Measurements from ENCODE around the gene MTCH2.
"Not testable (repeated sequence)": the region's sequence is repeated elsewhere in the genome, so short reads cannot be mapped to it uniquely, and the experiment has no call there.

The MTCH2 gene

GRCh38 chr11:47668665-47669064, 26.3 kb upstream of the MTCH2 start:
- Histone ChIP-seq H3K9me3 (ENCODE audit: control insufficient read depth, low read length) (no peaks in the 10 kb centered on the region), H3K36me3 (ENCODE audit: control insufficient read depth, insufficient read depth, low read length) (no peaks in the 10 kb centered on the region), H3K27me3 (replicated peaks; ENCODE audit: control insufficient read depth, insufficient read depth, low read length, poor library complexity, severe bottlenecking) (no peaks in the 10 kb centered on the region), H3K4me1 (ENCODE audit: control insufficient read depth, insufficient read depth, low read length, poor library complexity, severe bottlenecking) (no peaks in the 10 kb centered on the region), H3K4me3 (ENCODE audit: insufficient read depth, low read depth, low read length, poor library complexity, severe bottlenecking) (no peak overlapping the region), H3K27ac (ENCODE audit: insufficient read depth, low read length, poor library complexity, severe bottlenecking) (no peak overlapping the region)
- no peak for DNase-seq

- Histone ChIP-seq H3K9me3 (ENCODE audit: control insufficient read depth, low read length) (no peaks in the 10 kb centered on the region), H3K4me3 (ENCODE audit: insufficient read depth, low read depth, low read length, poor library complexity, severe bottlenecking) (no peak overlapping the region), H3K27me3 (replicated peaks; ENCODE audit: control insufficient read depth, insufficient read depth, low read length, poor library complexity, severe bottlenecking) (no peaks in the 10 kb centered on the region), H3K27ac (ENCODE audit: insufficient read depth, low read length, poor library complexity, severe bottlenecking) (no peak overlapping the region), H3K4me1 (ENCODE audit: control insufficient read depth, insufficient read depth, low read length, poor library complexity, severe bottlenecking) (no peaks in the 10 kb centered on the region), H3K36me3 (ENCODE audit: control insufficient read depth, insufficient read depth, low read length) (no peaks in the 10 kb centered on the region)
- DNase-seq: no peak
Observed at GRCh38 chr11:47667555-47667954, 25.2 kb upstream of the MTCH2 start.

- H3K27ac ChIP-seq (ENCODE audit: insufficient read depth, low read length, poor library complexity, severe bottlenecking): no peak overlapping the region
- H3K4me1 ChIP-seq (ENCODE audit: control insufficient read depth, insufficient read depth, low read length, poor library complexity, severe bottlenecking): no peaks in the 10 kb centered on the region
- H3K4me3 ChIP-seq (ENCODE audit: insufficient read depth, low read depth, low read length, poor library complexity, severe bottlenecking): no peak overlapping the region
- no peak for DNase-seq
- H3K9me3 ChIP-seq (ENCODE audit: control insufficient read depth, low read length): no peaks in the 10 kb centered on the region
- H3K27me3 ChIP-seq (replicated peaks; ENCODE audit: control insufficient read depth, insufficient read depth, low read length, poor library complexity, severe bottlenecking): no peaks in the 10 kb centered on the region
- H3K36me3 ChIP-seq (ENCODE audit: control insufficient read depth, insufficient read depth, low read length): no peaks in the 10 kb centered on the region
Observed at GRCh38 chr11:47667135-47667534, 24.8 kb upstream of the MTCH2 start.

GRCh38 chr11:47664936-47665335, 22.6 kb upstream of the MTCH2 start:
- not testable (repeated sequence) for H3K36me3 ChIP-seq (ENCODE audit: control insufficient read depth, insufficient read depth, low read length); H3K27me3 ChIP-seq (replicated peaks; ENCODE audit: control insufficient read depth, insufficient read depth, low read length, poor library complexity, severe bottlenecking); DNase-seq; H3K4me3 ChIP-seq (ENCODE audit: insufficient read depth, low read depth, low read length, poor library complexity, severe bottlenecking); H3K9me3 ChIP-seq (ENCODE audit: control insufficient read depth, low read length); H3K27ac ChIP-seq (ENCODE audit: insufficient read depth, low read length, poor library complexity, severe bottlenecking); H3K4me1 ChIP-seq (ENCODE audit: control insufficient read depth, insufficient read depth, low read length, poor library complexity, severe bottlenecking)

- no peak for DNase-seq
- H3K4me3 ChIP-seq (ENCODE audit: insufficient read depth, low read depth, low read length, poor library complexity, severe bottlenecking): no peak overlapping the region
- H3K9me3 ChIP-seq (ENCODE audit: control insufficient read depth, low read length): no peaks in the 10 kb centered on the region
- H3K4me1 ChIP-seq (ENCODE audit: control insufficient read depth, insufficient read depth, low read length, poor library complexity, severe bottlenecking): no peaks in the 10 kb centered on the region
- H3K27me3 ChIP-seq (replicated peaks; ENCODE audit: control insufficient read depth, insufficient read depth, low read length, poor library complexity, severe bottlenecking): no peaks in the 10 kb centered on the region
- H3K27ac ChIP-seq (ENCODE audit: insufficient read depth, low read length, poor library complexity, severe bottlenecking): no peak overlapping the region
- H3K36me3 ChIP-seq (ENCODE audit: control insufficient read depth, insufficient read depth, low read length): no peaks in the 10 kb centered on the region
Observed at GRCh38 chr11:47661245-47661644, 18.9 kb upstream of the MTCH2 start.

- Histone ChIP-seq H3K36me3 (ENCODE audit: control insufficient read depth, insufficient read depth, low read length) (no peaks in the 10 kb centered on the region), H3K4me1 (ENCODE audit: control insufficient read depth, insufficient read depth, low read length, poor library complexity, severe bottlenecking) (no peaks in the 10 kb centered on the region), H3K27me3 (replicated peaks; ENCODE audit: control insufficient read depth, insufficient read depth, low read length, poor library complexity, severe bottlenecking) (no peaks in the 10 kb centered on the region), H3K27ac (ENCODE audit: insufficient read depth, low read length, poor library complexity, severe bottlenecking) (no peak overlapping the region), H3K4me3 (ENCODE audit: insufficient read depth, low read depth, low read length, poor library complexity, severe bottlenecking) (no peak overlapping the region), H3K9me3 (ENCODE audit: control insufficient read depth, low read length) (no peaks in the 10 kb centered on the region)
- no peak for DNase-seq
Observed at GRCh38 chr11:47659276-47659675, 16.9 kb upstream of the MTCH2 start.

- no peak for DNase-seq
- Histone ChIP-seq H3K4me1 (ENCODE audit: control insufficient read depth, insufficient read depth, low read length, poor library complexity, severe bottlenecking) (no peaks in the 10 kb centered on the region), H3K36me3 (ENCODE audit: control insufficient read depth, insufficient read depth, low read length) (no peaks in the 10 kb centered on the region), H3K27me3 (replicated peaks; ENCODE audit: control insufficient read depth, insufficient read depth, low read length, poor library complexity, severe bottlenecking) (no peaks in the 10 kb centered on the region), H3K4me3 (ENCODE audit: insufficient read depth, low read depth, low read length, poor library complexity, severe bottlenecking) (no peak overlapping the region), H3K27ac (ENCODE audit: insufficient read depth, low read length, poor library complexity, severe bottlenecking) (no peak overlapping the region), H3K9me3 (ENCODE audit: control insufficient read depth, low read length) (no peaks in the 10 kb centered on the region)
Observed at GRCh38 chr11:47656260-47656885, 14.0 kb upstream of the MTCH2 start.

- Histone ChIP-seq H3K27ac (ENCODE audit: insufficient read depth, low read length, poor library complexity, severe bottlenecking) (no peak overlapping the region), H3K36me3 (ENCODE audit: control insufficient read depth, insufficient read depth, low read length) (no peaks in the 10 kb centered on the region), H3K4me1 (ENCODE audit: control insufficient read depth, insufficient read depth, low read length, poor library complexity, severe bottlenecking) (no peaks in the 10 kb centered on the region), H3K27me3 (replicated peaks; ENCODE audit: control insufficient read depth, insufficient read depth, low read length, poor library complexity, severe bottlenecking) (no peaks in the 10 kb centered on the region), H3K9me3 (ENCODE audit: control insufficient read depth, low read length) (no peaks in the 10 kb centered on the region), H3K4me3 (ENCODE audit: insufficient read depth, low read depth, low read length, poor library complexity, severe bottlenecking) (no peak overlapping the region)
- DNase-seq: no peak
Observed at GRCh38 chr11:47651818-47652469, 9.6 kb upstream of the MTCH2 start.

GRCh38 chr11:47649276-47649675, 6.9 kb upstream of the MTCH2 start:
- H3K9me3 ChIP-seq (ENCODE audit: control insufficient read depth, low read length): no peaks in the 10 kb centered on the region
- H3K4me1 ChIP-seq (ENCODE audit: control insufficient read depth, insufficient read depth, low read length, poor library complexity, severe bottlenecking): no peaks in the 10 kb centered on the region
- no peak for DNase-seq
- no peak overlapping the region for H3K27ac ChIP-seq (ENCODE audit: insufficient read depth, low read length, poor library complexity, severe bottlenecking)
- no peak overlapping the region for H3K4me3 ChIP-seq (ENCODE audit: insufficient read depth, low read depth, low read length, poor library complexity, severe bottlenecking)
- H3K27me3 ChIP-seq (replicated peaks; ENCODE audit: control insufficient read depth, insufficient read depth, low read length, poor library complexity, severe bottlenecking): no peaks in the 10 kb centered on the region
- H3K36me3 ChIP-seq (ENCODE audit: control insufficient read depth, insufficient read depth, low read length): no peaks in the 10 kb centered on the region

- DNase-seq: no peak
- H3K4me3 ChIP-seq (ENCODE audit: insufficient read depth, low read depth, low read length, poor library complexity, severe bottlenecking): no peak overlapping the region
- peaks cover 6% of the 10 kb centered on the region for H3K4me1 ChIP-seq (ENCODE audit: control insufficient read depth, insufficient read depth, low read length, poor library complexity, severe bottlenecking)
- no peaks in the 10 kb centered on the region for H3K36me3 ChIP-seq (ENCODE audit: control insufficient read depth, insufficient read depth, low read length)
- no peak overlapping the region for H3K27ac ChIP-seq (ENCODE audit: insufficient read depth, low read length, poor library complexity, severe bottlenecking)
- H3K9me3 ChIP-seq (ENCODE audit: control insufficient read depth, low read length): no peaks in the 10 kb centered on the region
- H3K27me3 ChIP-seq (replicated peaks; ENCODE audit: control insufficient read depth, insufficient read depth, low read length, poor library complexity, severe bottlenecking): no peaks in the 10 kb centered on the region
Observed at GRCh38 chr11:47646019-47646418, 3.7 kb upstream of the MTCH2 start.

Data from effector memory CD4-positive, alpha-beta T cell (primary cell).